Endothelial cell of umbilical vein (primary cell): Measurements from ENCODE around the gene FAM13C. TPM values are rescaled to one million over a fixed set of nuclear protein-coding genes. Genes with fewer than 3 reads are reported as not detected.
"Not testable (repeated sequence)": the region's sequence is repeated elsewhere in the genome, so short reads cannot be mapped to it uniquely, and the experiment has no call there.

Experiments
- BruUV-seq: library from RNA; stranded (reverse); fragments of 400-500 nt; replicated peaks from 2 replicates; lab custom pipeline; 2021; lab: Mats Ljungman, UMichigan
- CTCF ChIA-PET: fragments of 300-600, 350-600 bp; sonication (Branson Sonifier 250); formaldehyde crosslinking; loops from one replicate; lab custom pipeline; 2021; ENCODE audit warnings: antibody characterized with exemption, inconsistent platforms; lab: Charles Lee
- POLR2A ChIA-PET: fragments of 300-600, 350-600 bp; sonication (Branson Sonifier 250); formaldehyde crosslinking; loops from one replicate; lab custom pipeline; 2021; ENCODE audit warnings: antibody characterized with exemption, inconsistent platforms; lab: Charles Lee
- DNase-seq: peaks from one replicate; pipeline ENCODE4 v3.0.0-alpha.2; 2011; ENCODE audit warnings: low read depth, low spot score
- FAIRE-seq: peaks from 2 replicates; lab custom pipeline; 2011; peaks lifted over from hg19 to GRCh38; lab: Jason Lieb, UNC
- H2AFZ ChIP-seq: 2 replicates; pipeline ENCODE4 v1.6.0; 2012; ENCODE audit warnings: low read depth, low read length, control low read depth, inconsistent platforms
- H3K27ac ChIP-seq: 2 replicates; pipeline ENCODE4 v1.5.1; 2011; ENCODE audit warnings: low read depth, mild to moderate bottlenecking, control low read depth, low read length, moderate library complexity; ENCODE audit not compliant: insufficient read depth
- H3K27me3 ChIP-seq, 2 experiments: 2 replicates each; pipeline versions ENCODE4 v1.6.0 to v1.6.1; 2011; ENCODE audit warnings: low read length in 2 of 2, mixed read lengths in 1 of 2; ENCODE audit not compliant: control insufficient read depth in 2 of 2, insufficient read depth in 2 of 2
- H3K36me3 ChIP-seq, 2 experiments: 2 replicates in 1 of 2; 3 replicates in 1 of 2; pipeline ENCODE4 v1.5.1; 2011; ENCODE audit warnings: low read length in 2 of 2, mild to moderate bottlenecking in 1 of 2, moderate library complexity in 1 of 2; ENCODE audit not compliant: control insufficient read depth in 2 of 2, insufficient read depth in 2 of 2; ENCODE audit errors: extremely low read depth in 1 of 2
- H3K4me1 ChIP-seq: 3 replicates; pipeline ENCODE4 v1.5.1; 2011; ENCODE audit warnings: mild to moderate bottlenecking, low read length; ENCODE audit not compliant: control insufficient read depth, insufficient read depth; ENCODE audit errors: extremely low read depth
- H3K4me2 ChIP-seq: 2 replicates; pipeline ENCODE4 v1.6.1; 2011; ENCODE audit warnings: low read length, control low read depth, mixed read lengths; ENCODE audit not compliant: insufficient read depth
- H3K4me3 ChIP-seq, 3 experiments: fragments of 200-600 bp in 1 of 3; sonication (generic), shearing (Covaris generic) in 1 of 3; replicated peaks in 1 of 3; 2 replicates each; pipeline ENCODE4 v1.5.1; 2011 to 2016; ENCODE audit warnings: control low read depth in 3 of 3, low read length in 3 of 3, mild to moderate bottlenecking in 2 of 3, inconsistent platforms in 1 of 3, low read depth in 1 of 3, moderate library complexity in 1 of 3; ENCODE audit not compliant: insufficient read depth in 1 of 3
- H3K79me2 ChIP-seq: 2 replicates; pipeline ENCODE4 v1.6.0; 2012; ENCODE audit warnings: low read length, inconsistent platforms; ENCODE audit not compliant: control insufficient read depth, insufficient read depth
- H3K9ac ChIP-seq: replicated peaks from 2 replicates; pipeline ENCODE3; 2011; ENCODE audit warnings: low read length, control low read depth; ENCODE audit not compliant: insufficient read depth; ENCODE audit errors: extremely low read depth
- H3K9me1 ChIP-seq: replicated peaks from 3 replicates; pipeline ENCODE4 v1.6.0; 2011; ENCODE audit warnings: mild to moderate bottlenecking, low read length; ENCODE audit not compliant: control insufficient read depth, insufficient read depth; ENCODE audit errors: extremely low read depth
- H3K9me3 ChIP-seq: replicated peaks from 2 replicates; pipeline ENCODE4 v1.5.1; 2012; ENCODE audit warnings: low read length, inconsistent platforms; ENCODE audit not compliant: control insufficient read depth, insufficient read depth
- H4K20me1 ChIP-seq: replicated peaks from 2 replicates; pipeline ENCODE3; 2011; ENCODE audit warnings: mild to moderate bottlenecking, low read length; ENCODE audit not compliant: control insufficient read depth, insufficient read depth; ENCODE audit errors: extremely low read depth
- EZH2 ChIP-seq: IDR thresholded peaks from 2 replicates; pipeline ENCODE4 v1.6.1; 2012; ENCODE audit warnings: borderline replicate concordance, low read depth, mild to moderate bottlenecking, moderate library complexity, low read length, inconsistent platforms; ENCODE audit not compliant: severe bottlenecking
- FOS ChIP-seq: IDR thresholded peaks from 2 replicates; pipeline ENCODE4 v1.6.1; 2011; ENCODE audit warnings: mild to moderate bottlenecking, low read length, moderate library complexity, borderline replicate concordance; ENCODE audit not compliant: insufficient read depth
- GATA2 ChIP-seq: IDR thresholded peaks from 2 replicates; pipeline ENCODE4 v1.7.0; 2011; ENCODE audit warnings: low read depth, mild to moderate bottlenecking, moderate library complexity, mixed read lengths, low read length; ENCODE audit not compliant: insufficient read length, insufficient read depth
- JUN ChIP-seq: IDR thresholded peaks from 2 replicates; pipeline ENCODE4 v1.6.1; 2011; ENCODE audit warnings: borderline replicate concordance, low read depth; ENCODE audit not compliant: insufficient read length, insufficient read depth
- MYC ChIP-seq: IDR thresholded peaks from one replicate; pipeline ENCODE4 v1.6.1; 2011; ENCODE audit warnings: mild to moderate bottlenecking, low read depth, low read length
- POLR2A ChIP-seq: IDR thresholded peaks from 2 replicates; pipeline ENCODE4 v1.6.1; 2012; ENCODE audit warnings: low read depth, mild to moderate bottlenecking, control low read depth, low read length
- POLR2AphosphoS5 ChIP-seq: IDR thresholded peaks from 2 replicates; pipeline ENCODE4 v1.6.1; 2012; ENCODE audit warnings: low read depth, mild to moderate bottlenecking, control low read depth, low read length, moderate library complexity; ENCODE audit not compliant: insufficient read depth
- dilution Hi-C: fragments of 300-500 bp; cut with MboI; formaldehyde crosslinking; loops from one replicate; pipeline ENCODE4 v1.15.0; 2019; ENCODE audit warnings: low sequenced_read_pairs; ENCODE audit not compliant: extremely low pct_ligation_motif_present
- intact Hi-C: fragments of 100-400 bp; cut with micrococcal nuclease; formaldehyde crosslinking; loops from one replicate; pipeline ENCODE4 v1.10.0; 2022
- polyA plus RNA-seq, 4 experiments: library from polyadenylated mRNA; depleted of rRNA in 3 of 4; stranded (reverse) in 3 of 4; unstranded in 1 of 4; fragments of >200 nt; gene quantifications; 2 replicates each; pipeline versions ENCODE4 v1.2.1 to v1.2.3, GENCODE V29; 2011 to 2012; ENCODE audit warnings: missing spikeins in 1 of 4
- total RNA-seq: library from RNA; stranded (reverse); gene quantifications from 2 replicates; pipeline ENCODE4 v1.2.3, GENCODE V29; 2021
- TF ChIP-seq, protein P1 (sequence below): IDR thresholded peaks from 2 replicates; pipeline ENCODE4 v1.6.1; 2011; ENCODE audit not compliant: insufficient read depth, insufficient read length
- TF ChIP-seq, protein P2 (sequence below), 2 donors: IDR thresholded peaks; 1 replicate in 1 of 2; 2 replicates in 1 of 2; pipeline ENCODE4 v1.5.1; 2011; ENCODE audit warnings: low read length in 2 of 2, mild to moderate bottlenecking in 2 of 2, moderate library complexity in 2 of 2, control low read depth in 1 of 2, inconsistent platforms in 1 of 2, low read depth in 1 of 2; ENCODE audit not compliant: insufficient read depth in 1 of 2; ENCODE audit errors: extremely low read depth in 1 of 2

Gene FAM13C
- total and polyA plus RNA-seq, 2 donors (not counting 3 experiments of a cell fraction or from before 2014, with no cell fraction given) = 0.03 TPM; not detected in 1

DNA sequence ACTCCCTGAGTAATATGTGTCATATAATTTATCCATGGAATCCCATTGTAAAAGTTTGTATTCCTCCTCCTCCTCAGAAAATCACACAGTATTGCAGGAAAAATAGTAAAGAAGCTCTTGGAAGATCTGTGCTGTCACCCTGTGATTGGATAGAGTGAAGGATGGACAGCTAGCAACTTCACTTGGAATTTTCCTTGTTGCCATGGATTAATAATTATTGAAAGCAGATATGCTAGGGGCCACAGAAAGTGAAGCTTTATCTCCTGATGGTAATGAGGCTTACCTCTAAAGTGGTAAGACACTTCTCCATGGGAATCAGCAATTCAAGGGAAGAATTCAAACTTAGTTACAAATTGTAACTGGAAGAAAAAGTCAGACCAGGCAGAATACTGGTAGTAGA lies 137.1 kb downstream of the FAM13C start:
- FAIRE-seq (no peak), DNase-seq (no peak)
- H3K27me3 ChIP-seq = no peaks in the 10 kb centered on the region
- intact Hi-C loops (no loop called here), dilution Hi-C loops (no loop called here)
- no peaks in the 10 kb centered on the region for H3K36me3 ChIP-seq
- H3K9ac ChIP-seq = no peak overlapping the region
- H3K79me2 ChIP-seq = no peaks in the 10 kb centered on the region
- H3K27ac ChIP-seq = no peak overlapping the region
- no peak overlapping the region for H2AFZ ChIP-seq
- H3K4me2 ChIP-seq = no peak overlapping the region
- CTCF ChIA-PET = no interaction called here
- no peak for TF ChIP-seq FOS
- no peak for TF ChIP-seq POLR2A
- TF ChIP-seq JUN = no peak
- TF ChIP-seq, protein P1, sequence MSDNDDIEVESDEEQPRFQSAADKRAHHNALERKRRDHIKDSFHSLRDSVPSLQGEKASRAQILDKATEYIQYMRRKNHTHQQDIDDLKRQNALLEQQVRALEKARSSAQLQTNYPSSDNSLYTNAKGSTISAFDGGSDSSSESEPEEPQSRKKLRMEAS = no peak
- no peak for TF ChIP-seq EZH2
- TF ChIP-seq MYC = no peak
- TF ChIP-seq, protein P2, sequence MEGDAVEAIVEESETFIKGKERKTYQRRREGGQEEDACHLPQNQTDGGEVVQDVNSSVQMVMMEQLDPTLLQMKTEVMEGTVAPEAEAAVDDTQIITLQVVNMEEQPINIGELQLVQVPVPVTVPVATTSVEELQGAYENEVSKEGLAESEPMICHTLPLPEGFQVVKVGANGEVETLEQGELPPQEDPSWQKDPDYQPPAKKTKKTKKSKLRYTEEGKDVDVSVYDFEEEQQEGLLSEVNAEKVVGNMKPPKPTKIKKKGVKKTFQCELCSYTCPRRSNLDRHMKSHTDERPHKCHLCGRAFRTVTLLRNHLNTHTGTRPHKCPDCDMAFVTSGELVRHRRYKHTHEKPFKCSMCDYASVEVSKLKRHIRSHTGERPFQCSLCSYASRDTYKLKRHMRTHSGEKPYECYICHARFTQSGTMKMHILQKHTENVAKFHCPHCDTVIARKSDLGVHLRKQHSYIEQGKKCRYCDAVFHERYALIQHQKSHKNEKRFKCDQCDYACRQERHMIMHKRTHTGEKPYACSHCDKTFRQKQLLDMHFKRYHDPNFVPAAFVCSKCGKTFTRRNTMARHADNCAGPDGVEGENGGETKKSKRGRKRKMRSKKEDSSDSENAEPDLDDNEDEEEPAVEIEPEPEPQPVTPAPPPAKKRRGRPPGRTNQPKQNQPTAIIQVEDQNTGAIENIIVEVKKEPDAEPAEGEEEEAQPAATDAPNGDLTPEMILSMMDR (IDR thresholded peaks at IDR 0.05; ENCODE audit: extremely low read depth in 1 of 2, insufficient read depth in 1 of 2, low read depth in 1 of 2, low read length in 2 of 2) = no peak
- TF ChIP-seq GATA2 = no peak
- no peak for TF ChIP-seq POLR2AphosphoS5
- BruUV-seq = no TSS peak
- no peaks in the 10 kb centered on the region for H3K9me3 ChIP-seq
- no peaks in the 10 kb centered on the region for H3K4me1 ChIP-seq
- POLR2A ChIA-PET = no interaction called here
- no peak overlapping the region for H3K4me3 ChIP-seq
- H4K20me1 ChIP-seq = no peaks in the 10 kb centered on the region
- H3K9me1 ChIP-seq = no peaks in the 10 kb centered on the region

DNA sequence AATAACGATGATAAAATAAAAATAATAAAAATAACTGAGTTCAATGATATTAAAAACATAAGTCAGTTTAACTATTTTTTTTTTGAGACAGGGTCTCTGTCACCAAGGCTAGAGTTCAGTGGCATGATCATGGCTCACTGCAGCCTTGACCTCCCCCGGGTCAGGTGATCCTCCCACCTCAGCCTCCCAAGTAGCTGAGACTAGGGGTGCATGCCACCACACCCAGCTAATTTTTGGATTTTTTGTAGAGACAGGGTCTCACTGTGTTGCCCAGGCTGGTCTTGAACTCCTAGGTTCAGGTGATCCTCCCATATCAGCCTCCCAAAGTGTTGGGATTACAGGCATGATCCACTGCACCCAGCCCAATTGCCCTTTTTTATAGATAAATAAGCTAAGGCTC lies 138.8 kb downstream of the FAM13C start:
- H4K20me1 ChIP-seq, H3K4me1 ChIP-seq, dilution Hi-C loops, DNase-seq, H3K79me2 ChIP-seq, H3K27ac ChIP-seq, H3K36me3 ChIP-seq, H3K27me3 ChIP-seq, BruUV-seq, H3K4me3 ChIP-seq, FAIRE-seq, intact Hi-C loops, POLR2A ChIA-PET, H3K9me3 ChIP-seq, H3K9me1 ChIP-seq, H3K4me2 ChIP-seq, H3K9ac ChIP-seq, H2AFZ ChIP-seq: not testable (repeated sequence)
- CTCF ChIA-PET = interaction anchor here (0.6 kb wide), 1 partner anchor 1032 kb away, joined by 3 read pairs; no protein-coding TSS in a partner anchor
